Gastroesophageal sphincter (tissue), 4 donors: ENCODE results near the gene ZFX. TPM values are rescaled to one million over a fixed set of nuclear protein-coding genes. Genes with fewer than 3 reads are reported as not detected.

Experiments used
- ATAC-seq: fragments of 150-250 bp; one replicate; pipeline ENCODE4 v1.9.1; 2016; ENCODE audit warnings: mild to moderate bottlenecking, moderate library complexity
- H3K27ac ChIP-seq, 4 donors: fragments of 200-600 bp; sonication (generic) in 3 of 4; 1 replicate in 3 of 4; 2 replicates in 1 of 4; pipeline ENCODE4 v1.5.1; 2016 to 2019
- H3K27me3 ChIP-seq: fragments of 200-600 bp; sonication (generic); one replicate; pipeline ENCODE4 v1.5.1; 2019
- H3K36me3 ChIP-seq, 2 donors: fragments of 200-600 bp; sonication (generic); one replicate each; pipeline ENCODE4 v1.5.1; 2019; ENCODE audit warnings: control low read depth in 1 of 2
- H3K4me1 ChIP-seq, 3 donors: fragments of 200-600 bp; sonication (generic); 1 replicate in 2 of 3; 2 replicates in 1 of 3; pipeline ENCODE4 v1.5.1; 2016 to 2019; ENCODE audit warnings: control low read depth in 2 of 3
- H3K4me3 ChIP-seq, 2 donors: fragments of 200-600 bp; sonication (generic); one replicate each; pipeline ENCODE4 v1.5.1; 2019; ENCODE audit warnings: mild to moderate bottlenecking in 1 of 2, moderate library complexity in 1 of 2
- H3K9me3 ChIP-seq, 3 donors: fragments of 200-600 bp; sonication (generic); one replicate each; pipeline ENCODE4 v1.5.1; 2017 to 2019; ENCODE audit warnings: control low read depth in 2 of 3
- EP300 ChIP-seq: sonication (generic); formaldehyde crosslinking; IDR thresholded peaks from one replicate; pipeline ENCODE4 v1.6.1; 2017; ENCODE audit warnings: antibody characterized with exemption, mild to moderate bottlenecking
- POLR2A ChIP-seq, 2 donors: fragments of 450-650 bp; IDR thresholded peaks; one replicate each; pipeline ENCODE4 v1.6.1; 2017; ENCODE audit warnings: antibody characterized with exemption in 2 of 2, mild to moderate bottlenecking in 2 of 2, moderate library complexity in 1 of 2
- POLR2AphosphoS5 ChIP-seq: sonication (generic); formaldehyde crosslinking; IDR thresholded peaks from one replicate; pipeline ENCODE4 v1.6.1; 2017; ENCODE audit warnings: antibody characterized with exemption
- WGBS, 2 donors: methylation state at CpG; one replicate each; pipeline ENCODE4 v1.1.5; 2018; ENCODE audit warnings: low coverage in 1 of 2; 5-methylcytosine and 5-hydroxymethylcytosine counted together
- total RNA-seq, 4 donors: library from RNA; depleted of rRNA; stranded (reverse); fragments of >200 nt; gene quantifications; one replicate each; pipeline ENCODE4 v1.1.0, GENCODE V29; 2016
- TF ChIP-seq, protein P1 (sequence below), 4 experiments: fragments of 200-600 bp in 2 of 4; fragments of 450-650 bp in 2 of 4; sonication (generic) in 1 of 4; IDR thresholded peaks; one replicate each; pipeline ENCODE4 v1.5.1; 2017 to 2019; ENCODE audit warnings: antibody characterized with exemption in 4 of 4, mild to moderate bottlenecking in 2 of 4, moderate library complexity in 2 of 4

The ZFX gene
- total RNA-seq, 4 donors from 2014 or later, result 59.6 to 94.3 (median 63.1) TPM

GRCh38 chrX:24225265-24225664 lies 75.7 kb downstream of the ZFX start:
- Histone ChIP-seq H3K4me3 (no peak overlapping the region), H3K36me3 (no peaks in the 10 kb centered on the region), H3K4me1 (peaks cover 0 to 4% (median 0%) of the 10 kb centered on the region in 3 donors), H3K9me3 (no peaks in the 10 kb centered on the region), H3K27me3 (no peaks in the 10 kb centered on the region), H3K27ac (no peak overlapping the region)
- no peak for ATAC-seq
- TF ChIP-seq, protein P1, sequence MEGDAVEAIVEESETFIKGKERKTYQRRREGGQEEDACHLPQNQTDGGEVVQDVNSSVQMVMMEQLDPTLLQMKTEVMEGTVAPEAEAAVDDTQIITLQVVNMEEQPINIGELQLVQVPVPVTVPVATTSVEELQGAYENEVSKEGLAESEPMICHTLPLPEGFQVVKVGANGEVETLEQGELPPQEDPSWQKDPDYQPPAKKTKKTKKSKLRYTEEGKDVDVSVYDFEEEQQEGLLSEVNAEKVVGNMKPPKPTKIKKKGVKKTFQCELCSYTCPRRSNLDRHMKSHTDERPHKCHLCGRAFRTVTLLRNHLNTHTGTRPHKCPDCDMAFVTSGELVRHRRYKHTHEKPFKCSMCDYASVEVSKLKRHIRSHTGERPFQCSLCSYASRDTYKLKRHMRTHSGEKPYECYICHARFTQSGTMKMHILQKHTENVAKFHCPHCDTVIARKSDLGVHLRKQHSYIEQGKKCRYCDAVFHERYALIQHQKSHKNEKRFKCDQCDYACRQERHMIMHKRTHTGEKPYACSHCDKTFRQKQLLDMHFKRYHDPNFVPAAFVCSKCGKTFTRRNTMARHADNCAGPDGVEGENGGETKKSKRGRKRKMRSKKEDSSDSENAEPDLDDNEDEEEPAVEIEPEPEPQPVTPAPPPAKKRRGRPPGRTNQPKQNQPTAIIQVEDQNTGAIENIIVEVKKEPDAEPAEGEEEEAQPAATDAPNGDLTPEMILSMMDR (IDR thresholded peaks at IDR 0.05), result no peak
- no peak for TF ChIP-seq POLR2AphosphoS5
- TF ChIP-seq POLR2A (IDR thresholded peaks at IDR 0.05), result no peak
- TF ChIP-seq EP300, result no peak

GRCh38 chrX:24226176-24226575 lies 76.6 kb downstream of the ZFX start:
- H3K4me1 ChIP-seq, result peaks cover 0 to 5% (median 0%) of the 10 kb centered on the region in 3 donors
- no peak for ATAC-seq
- no peak for TF ChIP-seq POLR2AphosphoS5
- no peak for TF ChIP-seq EP300
- no peak for TF ChIP-seq POLR2A (IDR thresholded peaks at IDR 0.05)
- TF ChIP-seq, protein P1 (IDR thresholded peaks at IDR 0.05), result no peak
- WGBS, 2 donors, result 92 to 95% methylated on average over 2 of the region's 2 CpGs
- H3K4me3 ChIP-seq, result no peak overlapping the region
- H3K36me3 ChIP-seq, result no peaks in the 10 kb centered on the region
- no peak overlapping the region for H3K27ac ChIP-seq
- no peaks in the 10 kb centered on the region for H3K9me3 ChIP-seq
- no peaks in the 10 kb centered on the region for H3K27me3 ChIP-seq

DNA sequence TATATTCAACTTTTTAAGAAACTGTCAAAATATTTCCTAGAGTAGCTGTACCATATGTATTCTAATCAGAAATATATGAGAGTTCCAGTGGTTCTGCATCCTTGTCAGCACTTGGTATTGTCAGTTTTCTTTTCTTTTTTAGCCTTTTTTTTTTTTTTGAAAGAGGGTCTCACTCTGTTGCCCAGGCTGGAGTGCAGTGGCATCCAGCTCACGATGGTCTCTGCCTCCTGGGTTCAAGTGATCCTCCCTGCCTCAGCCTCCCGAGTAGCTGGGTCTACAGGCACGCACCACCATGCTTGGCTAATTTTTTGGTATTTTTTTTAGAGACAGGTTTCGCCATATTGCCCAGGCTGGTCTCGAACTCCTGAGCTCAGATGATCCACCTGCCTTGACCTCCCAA lies 79.1 kb downstream of the ZFX start:
- TF ChIP-seq, protein P1 (IDR thresholded peaks at IDR 0.05), result no peak
- TF ChIP-seq POLR2A (IDR thresholded peaks at IDR 0.05), result no peak
- TF ChIP-seq POLR2AphosphoS5, result no peak
- no peak for TF ChIP-seq EP300
- Histone ChIP-seq H3K27me3 (no peaks in the 10 kb centered on the region), H3K4me3 (no peak overlapping the region), H3K27ac (no peak overlapping the region), H3K9me3 (no peaks in the 10 kb centered on the region), H3K4me1 (peaks cover 0 to 11% (median 0%) of the 10 kb centered on the region in 3 donors), H3K36me3 (no peaks in the 10 kb centered on the region)
- no peak for ATAC-seq
- WGBS, 2 donors, result 79 to 100% methylated on average over 2 to 5 of the region's 5 CpGs

- Histone ChIP-seq H3K4me1 (peaks cover 0 to 11% (median 0%) of the 10 kb centered on the region in 3 donors), H3K27me3 (no peaks in the 10 kb centered on the region), H3K4me3 (no peak overlapping the region), H3K27ac (no peak overlapping the region), H3K9me3 (no peaks in the 10 kb centered on the region), H3K36me3 (no peaks in the 10 kb centered on the region)
- WGBS, 2 donors, result 58 to 79% methylated on average over 3 to 6 of the region's 10 CpGs
- TF ChIP-seq POLR2AphosphoS5 (no peak), EP300 (no peak), POLR2A (IDR thresholded peaks at IDR 0.05) (no peak)
- TF ChIP-seq, protein P1 (IDR thresholded peaks at IDR 0.05), result no peak
- no peak for ATAC-seq
Measured at GRCh38 chrX:24229400-24229879, 79.9 kb downstream of the ZFX start.

- H3K36me3 ChIP-seq, result no peaks in the 10 kb centered on the region
- H3K9me3 ChIP-seq, result no peaks in the 10 kb centered on the region
- ATAC-seq, result no peak
Measured at GRCh38 chrX:24229976-24230375, 80.4 kb downstream of the ZFX start.

More at GRCh38 chrX:24229976-24230375, 80.4 kb downstream of the ZFX start:
- H3K4me1 ChIP-seq, result peaks cover 0 to 11% (median 0%) of the 10 kb centered on the region in 3 donors
- WGBS, 2 donors, result 10 to 51% methylated on average over 3 of the region's 3 CpGs
- no peaks in the 10 kb centered on the region for H3K27me3 ChIP-seq
- TF ChIP-seq POLR2AphosphoS5, result no peak
- H3K27ac ChIP-seq, result no peak overlapping the region
- no peak overlapping the region for H3K4me3 ChIP-seq
